ENCODE measurements around the gene CRADD. TPM values are rescaled to one million over a fixed set of nuclear protein-coding genes. Genes with fewer than 3 reads are reported as not detected.
A peak's percentile ranks its signal among the peaks of the same experiment; 100 is the strongest.

CRADD gene
- total and polyA plus RNA-seq, 2 donors (not counting 3 experiments of a cell fraction or from before 2014, with no cell fraction given) = 11.7 to 14.5 TPM

DNA sequence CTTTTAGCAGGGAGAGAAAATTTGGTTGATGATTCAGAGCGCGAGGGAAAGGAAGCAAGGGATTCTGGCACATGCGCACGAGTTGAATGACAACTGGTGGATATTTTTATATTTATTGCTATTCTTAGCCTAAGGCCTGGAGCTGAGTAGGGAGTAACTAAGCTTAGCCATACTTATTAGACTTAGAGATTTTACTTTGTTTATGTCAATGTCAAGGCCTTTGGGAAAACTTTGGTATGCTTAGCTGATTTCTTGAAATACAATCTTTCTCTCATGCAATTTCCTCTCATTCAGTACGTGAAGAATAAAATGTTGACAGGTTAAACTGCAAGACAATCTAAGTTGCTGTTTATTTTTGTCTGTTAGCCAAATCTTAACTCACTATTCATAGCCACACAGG is 101.1 kb downstream of the CRADD start:
- TF ChIP-seq, protein P1, sequence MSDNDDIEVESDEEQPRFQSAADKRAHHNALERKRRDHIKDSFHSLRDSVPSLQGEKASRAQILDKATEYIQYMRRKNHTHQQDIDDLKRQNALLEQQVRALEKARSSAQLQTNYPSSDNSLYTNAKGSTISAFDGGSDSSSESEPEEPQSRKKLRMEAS (IDR thresholded peaks at IDR 0.05; ENCODE audit: insufficient read depth, insufficient read length) = no peak
- TF ChIP-seq GATA2 (IDR thresholded peaks at IDR 0.05; ENCODE audit: insufficient read depth, insufficient read length, low read depth, low read length) (no peak), FOS (IDR thresholded peaks at IDR 0.05; ENCODE audit: borderline replicate concordance, insufficient read depth, low read length) (peak; percentile 42), POLR2A (IDR thresholded peaks at IDR 0.05; ENCODE audit: low read depth, low read length) (no peak), POLR2AphosphoS5 (IDR thresholded peaks at IDR 0.05; ENCODE audit: insufficient read depth, low read depth, low read length) (no peak)
- TF ChIP-seq, protein P2, sequence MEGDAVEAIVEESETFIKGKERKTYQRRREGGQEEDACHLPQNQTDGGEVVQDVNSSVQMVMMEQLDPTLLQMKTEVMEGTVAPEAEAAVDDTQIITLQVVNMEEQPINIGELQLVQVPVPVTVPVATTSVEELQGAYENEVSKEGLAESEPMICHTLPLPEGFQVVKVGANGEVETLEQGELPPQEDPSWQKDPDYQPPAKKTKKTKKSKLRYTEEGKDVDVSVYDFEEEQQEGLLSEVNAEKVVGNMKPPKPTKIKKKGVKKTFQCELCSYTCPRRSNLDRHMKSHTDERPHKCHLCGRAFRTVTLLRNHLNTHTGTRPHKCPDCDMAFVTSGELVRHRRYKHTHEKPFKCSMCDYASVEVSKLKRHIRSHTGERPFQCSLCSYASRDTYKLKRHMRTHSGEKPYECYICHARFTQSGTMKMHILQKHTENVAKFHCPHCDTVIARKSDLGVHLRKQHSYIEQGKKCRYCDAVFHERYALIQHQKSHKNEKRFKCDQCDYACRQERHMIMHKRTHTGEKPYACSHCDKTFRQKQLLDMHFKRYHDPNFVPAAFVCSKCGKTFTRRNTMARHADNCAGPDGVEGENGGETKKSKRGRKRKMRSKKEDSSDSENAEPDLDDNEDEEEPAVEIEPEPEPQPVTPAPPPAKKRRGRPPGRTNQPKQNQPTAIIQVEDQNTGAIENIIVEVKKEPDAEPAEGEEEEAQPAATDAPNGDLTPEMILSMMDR (IDR thresholded peaks at IDR 0.05; ENCODE audit: extremely low read depth in 1 of 2, insufficient read depth in 1 of 2, low read depth in 1 of 2, low read length in 2 of 2) = no peak
- POLR2A ChIA-PET = interaction anchor here (0.7 kb wide), 1 partner anchor 38 kb away, joined by 6 read pairs; no protein-coding TSS in a partner anchor
- H3K79me2 ChIP-seq (ENCODE audit: control insufficient read depth, insufficient read depth, low read length) = no peaks in the 10 kb centered on the region
- H3K4me2 ChIP-seq (ENCODE audit: insufficient read depth, low read length) = peak overlapping the region; percentile 86
- DNase-seq (ENCODE audit: low read depth, low spot score) (peak; percentile 82), FAIRE-seq (peak; percentile 43)
- peak overlapping the region; percentile 63 for H3K9ac ChIP-seq (replicated peaks; ENCODE audit: extremely low read depth, insufficient read depth, low read length)
- dilution Hi-C loops (cut with MboI; ENCODE audit: extremely low pct_ligation_motif_present, low sequenced_read_pairs) = no loop called here
- BruUV-seq (replicated peaks) = no TSS peak
- H3K36me3 ChIP-seq (ENCODE audit: control insufficient read depth in 2 of 2, extremely low read depth in 1 of 2, insufficient read depth in 2 of 2, low read length in 2 of 2) = no peaks in the 10 kb centered on the region
- intact Hi-C loops (cut with micrococcal nuclease) = no loop called here
- no peaks in the 10 kb centered on the region for H3K9me3 ChIP-seq (replicated peaks; ENCODE audit: control insufficient read depth, insufficient read depth, low read length)
- no peaks in the 10 kb centered on the region for H4K20me1 ChIP-seq (replicated peaks; ENCODE audit: control insufficient read depth, extremely low read depth, insufficient read depth, low read length)
- H3K4me3 ChIP-seq (replicated peaks in 1 of 3; ENCODE audit: insufficient read depth in 1 of 3, low read depth in 1 of 3, low read length in 3 of 3) = no peak overlapping the region
- peaks cover 33% of the 10 kb centered on the region for H3K4me1 ChIP-seq (ENCODE audit: control insufficient read depth, extremely low read depth, insufficient read depth, low read length)
- H3K27ac ChIP-seq (ENCODE audit: insufficient read depth, low read depth, low read length) = peak overlapping the region; percentile 96
- H3K9me1 ChIP-seq (replicated peaks; ENCODE audit: control insufficient read depth, extremely low read depth, insufficient read depth, low read length) = no peaks in the 10 kb centered on the region
- CTCF ChIA-PET = interaction anchor here (0.9 to 2.2 kb wide), 5 partner anchors 11 to 323 kb away, joined by 3 to 34 read pairs (median 5); no protein-coding TSS in a partner anchor
- peak overlapping the region; percentile 68 for H2AFZ ChIP-seq (ENCODE audit: low read depth, low read length)
- no peaks in the 10 kb centered on the region for H3K27me3 ChIP-seq (ENCODE audit: control insufficient read depth in 2 of 2, insufficient read depth in 2 of 2, low read length in 2 of 2)
